GM21447 (cell line): Measurements from ENCODE around the gene POGLUT3.

Experiments used
- ATAC-seq: cut with Tn5 transposase; IDR thresholded peaks from one replicate; pipeline ENCODE4 v1.9.1; 2021; ENCODE audit not compliant: unreplicated experiment

The POGLUT3 gene, protein sequence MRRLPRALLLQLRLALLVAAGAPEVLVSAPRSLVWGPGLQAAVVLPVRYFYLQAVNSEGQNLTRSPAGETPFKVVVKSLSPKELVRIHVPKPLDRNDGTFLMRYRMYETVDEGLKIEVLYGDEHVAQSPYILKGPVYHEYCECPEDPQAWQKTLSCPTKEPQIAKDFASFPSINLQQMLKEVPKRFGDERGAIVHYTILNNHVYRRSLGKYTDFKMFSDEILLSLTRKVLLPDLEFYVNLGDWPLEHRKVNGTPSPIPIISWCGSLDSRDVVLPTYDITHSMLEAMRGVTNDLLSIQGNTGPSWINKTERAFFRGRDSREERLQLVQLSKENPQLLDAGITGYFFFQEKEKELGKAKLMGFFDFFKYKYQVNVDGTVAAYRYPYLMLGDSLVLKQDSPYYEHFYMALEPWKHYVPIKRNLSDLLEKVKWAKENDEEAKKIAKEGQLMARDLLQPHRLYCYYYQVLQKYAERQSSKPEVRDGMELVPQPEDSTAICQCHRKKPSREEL

DNA sequence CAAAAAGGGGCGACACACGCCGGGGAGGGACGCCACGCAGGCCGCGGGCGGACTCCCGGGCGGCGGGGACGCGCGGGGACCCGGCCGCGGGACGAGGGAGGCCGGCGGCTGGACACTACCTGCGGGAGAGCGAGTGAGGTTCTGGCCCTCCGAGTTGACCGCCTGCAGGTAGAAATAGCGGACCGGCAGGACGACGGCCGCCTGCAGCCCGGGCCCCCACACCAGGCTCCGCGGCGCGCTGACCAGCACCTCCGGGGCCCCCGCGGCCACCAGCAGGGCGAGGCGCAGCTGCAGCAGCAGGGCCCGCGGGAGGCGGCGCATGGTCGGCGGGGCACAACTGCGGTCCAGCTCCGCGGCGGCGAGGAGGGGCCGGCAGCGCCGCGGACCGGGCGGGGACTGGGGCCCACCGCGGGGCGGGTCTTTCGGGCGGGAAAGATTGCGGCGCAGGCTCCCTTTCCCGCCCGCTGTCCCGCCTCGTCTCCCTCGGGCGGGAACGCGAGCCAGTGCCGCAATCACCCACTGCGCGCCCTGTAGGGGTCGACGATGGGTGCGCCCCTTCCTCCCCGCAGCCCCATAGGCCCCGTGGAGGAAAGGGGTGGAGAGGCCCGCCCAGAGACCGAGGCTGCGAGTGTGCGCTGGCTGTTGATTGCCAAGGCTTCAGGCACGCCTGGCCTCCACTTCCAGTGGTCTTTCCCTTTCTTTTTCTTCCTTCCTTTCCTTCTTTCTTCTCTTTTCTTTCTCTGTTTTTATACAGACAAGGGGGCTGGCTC is at the start of gene POGLUT3:
POGLUT3 (minus strand) TSS at position 339 of the 770 bp plus-strand sequence; CDS start at position 321, 18 bp downstream.
- peak; percentile 44 for ATAC-seq

DNA sequence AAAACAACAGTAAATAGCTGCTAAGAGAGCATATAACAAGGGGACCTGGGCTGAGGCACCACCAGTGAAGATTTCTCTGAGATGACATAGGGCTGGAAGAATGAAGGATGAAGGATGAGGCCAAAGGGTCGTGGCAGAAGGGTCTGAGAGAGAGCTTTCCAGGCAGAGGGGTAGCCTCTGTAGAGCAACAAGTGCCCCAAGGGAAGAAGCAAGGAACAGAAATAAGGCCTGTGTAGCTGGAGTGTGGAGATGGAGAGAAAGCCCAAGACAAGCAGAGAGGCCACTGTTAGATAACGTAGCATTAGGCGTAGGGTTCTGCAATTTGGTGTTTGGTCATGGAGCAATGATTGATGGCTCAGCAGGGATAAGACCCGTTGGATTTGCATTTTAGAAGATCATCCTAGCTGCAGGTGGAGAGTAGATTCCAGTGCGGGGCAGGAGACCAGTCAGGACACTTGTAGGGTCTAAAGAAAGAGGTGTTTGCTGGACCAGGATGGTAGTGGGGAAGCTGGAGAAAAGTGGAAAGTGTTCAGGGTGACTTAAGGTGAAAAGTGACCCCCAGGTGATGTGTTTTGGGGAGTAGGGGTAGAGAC is 47.8 kb upstream of the POGLUT3 start:
- no peak for ATAC-seq

DNA sequence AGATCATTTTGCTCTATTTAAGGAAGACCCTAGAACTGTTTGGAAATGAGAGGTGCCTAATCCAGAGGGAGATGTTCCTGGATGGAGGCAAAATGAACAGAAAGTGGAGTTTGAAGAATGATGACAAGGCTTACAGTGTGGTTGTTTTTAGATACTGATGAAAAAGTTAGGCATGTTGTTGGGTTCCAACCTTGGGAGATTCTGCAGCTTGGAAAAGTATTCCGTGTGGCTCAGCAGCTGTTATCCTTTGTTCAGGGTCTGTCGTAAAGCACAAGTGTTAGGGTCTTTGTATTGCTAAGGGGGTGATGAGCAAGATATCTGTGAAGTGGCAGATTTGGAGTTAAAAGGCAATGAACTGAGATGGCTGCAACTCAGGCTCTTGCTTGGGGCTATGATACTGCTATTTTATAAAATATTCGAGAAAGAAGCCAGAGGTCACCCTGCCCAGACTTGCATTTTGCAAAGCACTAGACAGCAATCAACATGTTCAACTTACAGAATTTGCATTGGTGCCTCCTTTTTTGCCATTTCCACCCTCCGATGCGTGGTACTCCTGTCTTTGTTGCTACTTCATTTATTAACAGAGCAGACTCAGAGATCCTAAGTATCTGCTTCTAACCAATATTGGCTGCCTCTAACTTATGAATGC is 45.3 kb upstream of the POGLUT3 start:
- no peak for ATAC-seq

DNA sequence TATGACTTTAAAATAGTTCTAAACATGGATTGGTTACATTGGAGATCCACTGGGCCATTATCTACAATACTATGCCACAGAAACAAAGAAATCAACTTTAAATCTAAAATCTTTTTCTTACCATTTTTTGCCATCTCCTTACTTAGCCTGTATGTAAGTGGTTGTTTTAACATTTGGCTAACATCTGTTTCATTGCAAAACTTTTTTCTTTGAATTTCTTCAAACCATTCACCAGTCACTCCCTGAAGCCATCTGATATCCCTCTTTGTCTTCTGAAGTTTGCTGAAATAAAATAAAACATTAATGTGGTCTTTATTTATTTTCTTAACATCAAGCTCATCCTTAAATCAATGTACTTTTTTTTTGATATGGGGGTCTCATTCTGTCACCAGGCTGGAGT is 43.3 kb upstream of the POGLUT3 start:
- ATAC-seq: no peak

DNA sequence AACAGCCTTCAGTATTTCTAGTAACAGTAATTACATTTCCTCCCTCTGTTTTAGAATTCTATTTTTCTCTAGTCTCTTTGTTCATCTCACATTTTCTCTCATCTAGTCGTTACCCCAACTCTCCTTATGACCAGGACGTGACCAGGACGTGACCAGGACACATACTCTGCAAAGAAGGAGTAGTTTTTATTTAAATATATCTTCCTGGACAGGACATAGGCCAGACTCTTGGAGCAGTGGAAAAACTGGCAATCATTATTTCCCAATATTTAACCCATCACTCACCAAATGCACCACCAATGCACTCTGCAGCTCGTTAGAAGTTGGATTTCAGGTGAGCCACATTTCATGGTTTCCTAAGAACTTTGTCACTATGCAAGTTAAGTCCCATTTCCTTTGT is 40.3 kb upstream of the POGLUT3 start:
- no peak for ATAC-seq

DNA sequence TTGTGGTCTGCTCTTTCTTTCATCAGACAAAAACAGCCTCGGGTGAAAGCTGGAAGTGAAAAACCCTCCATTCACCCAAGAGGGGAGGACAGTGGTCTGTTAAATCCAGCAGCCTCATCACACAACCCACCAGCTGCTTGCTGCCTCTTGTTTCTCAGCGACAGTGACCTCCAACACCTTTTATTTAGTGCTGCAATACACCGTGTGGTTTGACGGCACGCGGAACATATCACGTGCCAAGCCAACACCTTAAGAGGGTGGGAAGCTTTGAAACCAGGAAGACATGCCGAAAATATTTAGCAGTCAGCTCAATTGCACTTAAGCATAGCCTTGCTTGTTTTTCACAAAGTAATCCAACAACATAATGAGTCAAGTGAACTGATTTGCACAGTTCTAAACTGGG is 39.8 kb upstream of the POGLUT3 start:
- ATAC-seq: no peak

DNA sequence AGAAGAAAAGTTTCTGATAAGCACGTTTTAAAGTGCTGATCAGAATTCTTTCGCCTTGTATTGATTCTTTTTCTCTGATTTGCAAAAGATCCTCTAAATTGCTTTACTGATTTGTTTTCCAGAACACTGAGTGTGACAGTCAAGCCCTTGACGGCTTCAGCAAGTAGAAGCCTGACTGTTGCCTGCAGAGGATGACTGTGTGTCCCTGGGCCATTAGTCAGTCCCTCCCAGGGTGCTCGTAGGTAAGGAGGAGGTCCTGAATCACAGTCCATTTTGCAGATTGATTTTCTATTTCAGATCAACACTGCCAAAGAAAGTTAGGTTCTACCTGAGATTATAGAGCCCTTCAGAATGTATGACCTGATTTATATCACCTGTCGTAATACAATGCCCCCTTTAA is 38.6 kb upstream of the POGLUT3 start:
- no peak for ATAC-seq

DNA sequence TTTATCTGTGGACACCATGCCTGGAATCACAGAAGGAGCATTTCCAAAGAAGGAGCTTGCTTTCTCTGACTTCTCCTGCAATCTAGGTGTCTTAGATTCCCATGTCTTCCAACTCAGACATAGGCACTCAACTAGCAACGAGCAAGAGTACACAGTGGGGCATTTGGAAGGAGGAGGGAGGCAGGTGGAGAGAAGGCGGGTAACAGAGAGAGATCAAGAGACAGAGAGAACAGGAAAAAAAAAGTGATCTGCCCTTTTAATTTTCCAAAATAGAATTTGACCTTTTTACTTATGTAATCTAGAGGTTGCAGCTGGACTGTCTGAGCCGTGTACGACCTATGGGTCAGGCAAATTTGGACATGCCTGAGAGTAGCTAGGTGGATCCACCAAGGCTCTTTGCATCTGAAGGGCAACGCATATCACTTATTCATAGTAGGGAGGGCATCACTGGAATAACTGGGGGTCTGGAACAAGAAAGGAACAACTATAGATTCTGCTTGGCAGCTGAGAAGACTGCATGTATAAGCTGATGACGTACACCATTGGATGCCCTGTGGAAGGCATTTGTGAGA is 37.3 kb upstream of the POGLUT3 start:
- ATAC-seq: no peak

DNA sequence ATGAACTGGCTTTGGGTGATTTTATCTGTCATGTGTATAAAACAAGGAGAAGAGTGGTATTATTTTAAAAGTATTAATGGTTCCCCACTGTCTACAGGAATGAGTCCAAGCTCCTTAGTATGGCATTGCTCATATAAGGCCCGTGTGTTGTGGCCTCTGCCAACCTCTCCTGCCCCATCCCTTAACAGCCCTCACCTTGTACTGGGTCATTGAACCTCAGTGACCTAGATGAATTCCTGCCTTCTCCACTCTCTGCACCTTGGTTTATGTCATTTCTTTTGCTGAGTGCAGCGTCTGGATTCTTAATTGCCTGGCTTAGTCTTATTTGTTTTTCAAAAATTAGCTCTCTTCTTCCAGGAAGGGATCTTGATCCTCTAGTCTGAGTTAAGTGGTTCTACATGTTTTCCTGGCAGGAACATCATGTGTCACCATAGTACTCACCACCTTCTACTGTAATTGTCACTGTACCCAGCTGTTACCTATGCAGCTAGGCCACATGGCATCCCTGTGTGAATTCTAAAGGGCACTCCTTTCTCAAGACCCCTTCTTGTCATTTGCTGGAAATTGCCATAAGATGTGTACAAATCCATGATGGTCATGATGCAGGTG is 36.2 kb upstream of the POGLUT3 start:
- no peak for ATAC-seq

DNA sequence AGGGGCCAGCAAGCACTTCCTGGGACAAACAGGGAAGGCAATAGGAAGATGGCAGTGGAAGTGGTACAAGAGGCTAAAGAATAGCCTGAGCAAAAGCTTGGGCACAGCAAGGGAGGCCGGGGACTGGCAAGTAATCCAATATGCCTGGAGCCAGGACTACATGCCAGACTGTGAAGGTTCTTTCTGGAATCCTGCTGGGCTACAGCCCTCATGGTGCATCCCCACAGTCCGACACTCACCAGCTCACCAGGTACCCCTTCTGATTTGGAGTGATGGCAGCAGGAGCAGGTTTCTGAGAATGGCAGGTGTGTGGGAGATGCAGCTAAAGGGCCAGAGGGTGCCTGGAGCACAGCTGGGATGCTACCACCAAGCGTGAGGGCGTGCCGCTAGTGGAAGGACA is 32.2 kb upstream of the POGLUT3 start:
- ATAC-seq: no peak

DNA sequence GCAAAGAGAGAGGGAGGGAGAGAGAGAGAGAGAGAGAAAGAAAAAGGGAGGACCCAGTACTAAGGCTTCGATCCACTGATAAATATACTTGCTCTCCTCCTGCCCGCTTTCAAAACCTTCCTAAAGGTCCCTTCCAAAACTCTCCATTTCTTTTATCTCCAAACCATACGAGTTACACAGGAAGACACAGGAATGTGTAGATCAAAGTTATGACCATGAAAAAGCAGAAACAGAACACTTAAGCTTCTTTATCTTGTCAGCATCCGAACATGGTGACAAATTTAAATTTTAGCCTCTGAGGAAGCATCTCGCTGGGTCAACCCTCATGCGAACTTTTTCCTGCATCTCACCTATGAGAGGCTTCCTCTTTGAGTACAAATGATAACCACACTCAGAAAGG is 29.2 kb upstream of the POGLUT3 start:
- ATAC-seq: no peak

DNA sequence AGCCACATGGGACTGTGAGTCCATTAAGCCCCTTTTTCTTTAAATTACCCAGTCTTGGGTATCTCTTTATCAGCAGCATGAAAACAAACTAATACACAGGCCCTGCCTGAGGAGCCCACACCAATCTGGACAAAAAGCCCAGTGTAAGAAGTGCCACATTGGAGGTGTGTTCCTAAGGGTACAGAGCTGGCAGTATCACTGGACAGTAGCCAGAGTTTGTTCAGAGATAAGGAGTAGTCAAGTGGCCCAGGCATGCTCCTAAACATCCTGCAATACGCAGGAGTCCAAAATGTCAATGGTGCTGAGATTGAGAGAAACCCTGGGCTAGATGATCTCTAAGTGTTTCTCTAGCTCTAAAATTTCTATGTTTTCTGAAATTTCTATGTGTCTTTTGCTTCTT is 27.0 kb upstream of the POGLUT3 start:
- no peak for ATAC-seq

DNA sequence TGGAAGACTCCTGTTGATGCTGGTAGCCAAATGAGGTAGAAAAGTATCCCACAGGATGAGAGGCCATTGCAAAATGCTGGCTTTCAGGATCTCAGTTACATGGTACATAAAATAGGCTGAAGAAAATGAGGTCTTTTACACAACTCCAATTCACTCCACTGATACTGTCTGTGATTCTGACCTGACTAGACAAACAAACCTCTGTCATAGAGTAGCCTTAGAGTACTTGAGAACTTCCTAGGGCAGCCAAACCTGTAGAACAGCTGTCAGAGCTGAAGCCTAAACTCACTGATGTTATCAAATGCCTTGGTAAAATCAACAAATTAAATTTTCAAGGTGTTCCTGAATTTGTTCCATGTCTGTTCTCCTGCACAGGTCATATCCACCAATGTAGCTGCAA is 26.2 kb upstream of the POGLUT3 start:
- ATAC-seq: no peak

DNA sequence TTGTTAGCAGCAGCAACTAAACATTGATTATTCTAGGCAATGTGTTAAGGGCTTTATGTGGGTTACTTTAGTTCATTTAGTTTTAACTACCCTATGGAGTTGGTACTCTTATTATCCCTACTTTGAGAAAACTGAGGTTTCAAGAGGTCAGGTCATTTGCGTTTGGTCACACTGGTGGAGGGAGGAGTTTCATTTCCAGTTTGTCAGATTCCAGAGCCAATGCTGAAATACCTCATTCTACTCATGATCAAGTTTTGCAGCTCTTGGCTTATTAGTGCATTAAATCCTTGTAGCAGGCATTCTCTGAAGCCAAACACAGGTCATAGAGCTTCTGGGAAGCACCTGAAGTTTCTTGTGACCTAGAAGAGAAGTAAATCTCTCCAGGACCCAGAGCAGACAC is 24.1 kb upstream of the POGLUT3 start:
- no peak for ATAC-seq

DNA sequence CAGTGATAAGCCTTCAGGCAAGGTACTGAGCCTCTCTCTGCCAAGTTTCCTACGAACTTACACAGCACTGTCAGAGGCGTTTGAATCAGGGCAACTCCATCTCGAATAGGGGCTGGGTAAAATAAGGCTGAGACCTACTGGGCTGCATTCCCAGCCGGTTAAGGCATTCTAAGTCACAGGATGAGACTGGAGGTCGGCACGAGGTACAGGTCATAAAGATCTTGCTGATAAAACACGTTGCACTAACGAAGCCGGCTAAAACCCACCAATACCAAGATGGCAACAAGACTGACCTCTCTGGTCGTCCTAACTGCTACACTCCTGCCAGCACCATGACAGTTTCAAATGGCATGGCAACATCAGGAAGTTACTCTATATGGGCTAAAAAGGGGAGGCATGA is 20.4 kb upstream of the POGLUT3 start:
- ATAC-seq: no peak

DNA sequence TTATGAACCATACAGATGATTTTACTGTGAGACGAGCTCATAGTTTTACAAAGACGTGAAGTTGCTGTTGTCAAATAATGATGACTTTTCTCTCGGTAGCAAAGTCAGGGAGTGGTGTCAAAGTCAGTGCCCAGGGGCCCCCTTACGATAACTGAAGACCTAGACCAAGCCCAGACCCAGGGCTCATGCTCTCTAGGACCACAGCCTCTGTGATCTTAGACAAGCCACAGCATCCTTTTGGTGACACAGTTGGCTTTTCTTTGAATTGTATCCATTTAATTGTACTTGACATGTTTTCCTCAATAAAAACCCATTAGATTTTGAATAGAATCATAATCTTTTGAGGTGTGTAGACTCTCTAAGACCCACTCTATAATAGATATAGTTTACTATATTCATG is 17.9 kb upstream of the POGLUT3 start:
- no peak for ATAC-seq

DNA sequence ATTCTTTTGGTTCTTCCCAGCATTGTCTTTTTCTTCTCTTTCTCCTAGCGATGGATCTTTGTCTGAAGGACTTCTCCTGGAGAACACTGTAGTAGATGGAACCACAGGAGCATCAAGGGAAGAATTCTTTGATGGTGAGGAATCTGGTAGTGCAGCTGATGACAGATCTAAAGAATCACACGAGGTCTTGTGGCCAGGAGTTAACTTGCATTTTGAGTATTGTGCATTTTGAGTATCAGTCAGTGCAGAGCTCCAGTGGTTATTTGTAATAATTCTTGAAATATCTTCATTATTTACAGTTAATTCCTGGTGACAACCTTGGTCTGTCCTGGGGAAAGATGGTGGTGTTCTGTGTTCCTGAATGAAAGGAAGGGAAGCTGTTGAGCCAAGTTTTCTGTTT is 14.5 kb upstream of the POGLUT3 start:
- ATAC-seq: no peak

DNA sequence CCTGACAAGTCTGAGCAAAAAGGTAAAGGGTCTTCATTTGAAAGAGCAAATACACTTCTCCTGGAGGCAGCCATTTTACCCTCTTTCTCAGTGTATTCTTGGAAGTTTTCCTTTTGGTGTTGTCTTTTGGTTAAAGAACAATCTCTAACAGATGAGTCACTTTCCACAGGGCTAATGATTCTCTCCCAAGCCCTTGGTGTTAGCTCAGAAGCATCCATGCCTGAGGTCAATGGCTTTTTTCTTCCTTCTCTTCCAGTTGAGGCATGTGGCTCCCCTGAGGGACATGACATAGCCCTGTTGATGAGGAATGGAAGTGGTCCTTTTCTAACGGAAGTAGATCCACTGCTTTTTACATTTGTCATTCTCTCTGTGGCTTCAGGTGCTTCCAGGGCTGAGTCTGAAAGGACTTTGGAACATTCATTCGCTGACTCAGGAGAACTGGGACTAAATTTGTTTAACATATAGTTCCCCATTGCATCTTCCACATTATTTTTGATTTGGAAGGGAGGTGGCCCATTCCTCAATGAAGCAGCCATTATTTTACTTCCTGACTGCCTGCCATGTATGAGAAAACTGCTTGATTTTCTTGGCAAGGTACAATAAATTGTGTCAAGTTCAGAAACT is 13.8 kb upstream of the POGLUT3 start:
- no peak for ATAC-seq

DNA sequence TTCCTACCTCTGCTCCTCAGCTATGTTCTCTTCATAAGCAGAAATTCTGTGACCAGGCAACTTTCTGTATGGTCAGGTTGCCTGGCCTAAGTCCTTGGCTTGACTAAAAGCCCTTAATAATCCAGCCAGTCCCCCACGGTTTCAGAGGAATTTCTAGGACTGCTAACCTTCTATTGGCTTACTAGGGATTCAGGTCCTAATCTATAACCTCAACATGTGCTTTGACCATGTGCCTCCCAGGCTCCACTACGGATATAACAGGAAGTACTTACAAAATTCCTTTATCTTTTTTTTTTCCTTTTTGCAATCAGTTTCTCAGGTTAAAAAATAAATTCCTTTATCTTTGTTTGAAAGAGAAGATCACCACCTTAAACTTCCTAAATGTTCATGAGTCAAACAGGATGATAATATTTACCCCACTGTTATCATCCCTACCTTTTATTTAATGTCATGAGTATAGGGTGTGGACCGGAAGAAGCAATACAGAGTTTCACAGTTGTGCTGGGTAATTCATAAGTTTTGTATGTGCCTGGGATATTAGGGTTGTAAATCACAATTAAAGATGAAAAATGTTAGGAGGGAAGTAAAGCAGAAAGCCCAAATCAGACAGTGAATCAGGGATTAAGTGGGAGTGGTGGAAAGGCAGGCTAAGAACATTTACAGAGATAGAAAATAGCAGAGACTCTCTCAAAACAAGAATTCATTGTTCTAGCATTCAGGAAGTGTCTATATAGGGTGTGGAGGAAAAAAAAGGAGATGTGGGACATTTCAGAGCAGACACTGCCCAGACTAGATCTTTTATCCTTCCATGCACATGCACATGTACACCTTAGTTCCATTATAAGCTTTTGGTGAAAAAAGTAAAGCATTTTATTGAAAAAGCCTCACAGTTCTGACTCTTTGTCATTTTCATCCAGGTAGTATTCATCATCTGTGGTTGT is 10.7 kb upstream of the POGLUT3 start:
- ATAC-seq: no peak
